GM18870 (cell line): ENCODE results near the gene AUTS2.
"Not testable (repeated sequence)": the region's sequence is repeated elsewhere in the genome, so short reads cannot be mapped to it uniquely, and the experiment has no call there.

Experiments
- ATAC-seq: cut with Tn5 transposase; IDR thresholded peaks from one replicate; pipeline ENCODE4 v1.9.1; 2021; ENCODE audit warnings: moderate library complexity; ENCODE audit not compliant: unreplicated experiment

Gene AUTS2

DNA sequence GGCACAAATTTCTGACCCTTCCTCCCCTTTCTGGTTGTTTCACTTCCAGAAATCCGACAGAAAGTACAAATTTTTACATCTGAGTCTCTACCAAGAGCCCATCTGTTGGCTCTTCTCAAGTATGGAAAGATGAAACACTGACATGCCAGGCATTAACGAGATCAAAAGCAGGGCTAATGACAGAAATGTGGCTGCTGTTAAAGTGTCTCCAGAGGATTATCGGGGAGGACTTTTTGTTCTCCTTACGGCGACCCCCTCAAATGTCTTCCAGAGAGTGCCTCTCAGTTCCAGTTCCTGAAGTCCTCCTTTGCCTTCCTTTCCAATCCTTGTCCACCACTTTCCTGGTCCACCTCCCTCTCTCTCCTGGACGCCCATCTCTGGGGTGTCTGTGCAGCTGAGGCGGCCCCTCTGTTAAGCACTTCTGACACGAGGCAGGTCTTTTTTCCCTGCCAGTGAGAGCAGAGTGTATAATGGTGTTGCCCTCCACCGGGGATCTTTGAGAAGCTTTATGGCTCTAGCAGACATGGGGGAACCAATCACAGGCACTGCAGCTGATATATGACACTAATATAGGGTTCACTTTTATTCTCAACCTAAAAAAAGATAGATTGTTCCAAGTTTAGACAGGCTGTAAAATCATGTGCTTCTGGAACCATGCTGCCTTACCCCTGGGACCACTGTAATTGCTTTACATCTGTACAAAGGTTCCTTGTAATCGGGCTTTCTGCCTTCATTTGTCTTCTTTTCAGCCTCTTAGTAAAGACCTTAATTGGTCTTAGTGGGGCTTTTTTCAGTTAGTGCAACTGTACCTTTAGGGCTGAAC, 757.1 kb downstream of the AUTS2 start:
- no peak for ATAC-seq

DNA sequence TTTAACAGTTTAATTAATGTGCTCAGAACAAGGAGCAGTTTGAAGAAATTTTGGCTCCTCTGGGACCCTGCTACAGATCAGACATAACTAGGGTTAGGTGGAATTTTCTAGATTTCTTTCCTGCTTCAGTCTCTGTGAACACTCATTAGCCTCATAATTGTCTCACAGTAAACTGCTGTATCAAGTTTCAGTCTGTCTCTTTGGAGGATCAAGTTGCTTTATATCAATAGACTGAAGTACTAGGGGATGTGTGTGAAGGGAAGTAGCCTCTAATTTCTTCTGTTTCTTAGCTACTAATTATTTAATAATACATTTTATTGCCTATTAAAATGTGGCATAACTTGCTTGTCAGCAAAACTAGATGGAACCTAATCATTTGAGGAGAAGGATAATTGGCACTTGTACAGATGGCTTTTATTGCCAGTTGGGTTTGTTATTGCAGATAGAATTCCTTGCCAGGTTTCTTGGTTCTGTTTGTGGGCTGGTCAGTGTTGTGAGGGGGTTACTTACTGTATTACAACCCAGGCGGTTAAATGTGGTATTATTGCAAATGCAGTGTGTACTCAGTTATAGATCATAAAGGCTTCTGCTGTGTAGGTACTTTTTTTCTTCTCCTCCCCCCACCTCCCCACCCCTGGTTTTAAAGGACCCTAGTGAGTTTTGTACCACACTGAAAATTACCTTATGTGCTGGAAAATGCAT, 758.0 kb downstream of the AUTS2 start:
- no peak for ATAC-seq

DNA sequence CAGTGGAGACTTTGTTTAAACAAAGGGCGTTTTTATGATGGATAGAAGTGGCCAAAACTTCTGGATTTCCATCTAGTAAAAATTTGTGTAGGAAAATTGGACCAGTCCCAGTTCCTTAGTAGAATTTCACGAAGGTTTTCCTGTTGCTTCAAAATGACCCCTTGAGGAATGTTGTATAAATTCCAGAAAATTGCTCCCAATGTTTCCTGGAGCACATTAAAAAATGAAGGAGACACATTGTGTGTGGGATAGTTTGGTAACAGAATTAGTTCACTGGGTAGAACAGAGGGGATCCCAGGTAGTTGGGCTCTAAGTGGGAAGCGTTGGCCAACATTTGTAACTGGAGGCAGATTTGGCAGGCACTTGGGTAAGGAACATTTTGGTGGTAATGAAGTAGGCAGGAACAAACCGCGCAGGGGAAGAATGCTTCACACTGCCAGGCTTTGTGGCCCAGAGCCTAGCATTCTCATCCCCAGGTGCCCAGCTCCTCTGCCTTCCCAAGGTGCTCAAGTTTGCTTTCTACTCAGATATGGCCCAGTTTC, 758.6 kb downstream of the AUTS2 start:
- ATAC-seq, result no peak

DNA sequence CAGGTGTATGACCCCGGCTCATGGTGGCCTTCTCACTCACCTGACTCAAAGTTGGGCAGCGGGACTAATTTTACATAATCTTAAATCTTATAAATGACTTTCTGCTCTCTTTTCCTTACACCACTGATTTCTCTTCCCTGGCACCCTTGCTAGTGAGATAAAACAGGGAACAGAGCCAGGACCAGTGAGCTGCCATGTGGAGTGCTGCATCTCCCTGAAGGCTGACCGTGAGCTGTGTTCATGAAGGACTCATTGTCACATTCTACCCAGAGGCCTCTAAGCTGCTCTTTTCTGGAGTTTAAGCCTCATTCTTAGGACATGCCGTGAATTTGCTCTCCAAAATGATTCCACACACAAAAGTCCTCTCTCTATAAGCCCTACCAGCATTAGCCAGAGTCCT, 762.3 kb downstream of the AUTS2 start:
- ATAC-seq, result no peak

DNA sequence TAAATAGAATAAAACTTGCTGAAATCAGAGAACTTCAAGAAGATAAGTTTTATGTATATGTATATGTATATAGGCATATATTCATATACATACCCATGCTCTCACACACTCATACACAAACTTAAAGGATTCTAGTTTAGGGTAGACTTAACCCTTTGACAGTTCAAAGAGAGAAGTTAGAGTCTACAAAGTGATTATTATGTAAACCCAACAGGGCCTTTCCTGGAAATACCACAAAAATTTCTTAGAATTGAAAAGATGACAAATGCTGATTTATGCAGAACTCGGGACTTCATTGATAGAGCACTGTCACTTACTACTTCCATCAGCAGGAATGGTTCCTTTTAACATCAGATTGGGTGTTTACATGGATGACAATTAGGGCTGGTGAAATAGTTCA, 763.5 kb downstream of the AUTS2 start:
- ATAC-seq, result no peak

DNA sequence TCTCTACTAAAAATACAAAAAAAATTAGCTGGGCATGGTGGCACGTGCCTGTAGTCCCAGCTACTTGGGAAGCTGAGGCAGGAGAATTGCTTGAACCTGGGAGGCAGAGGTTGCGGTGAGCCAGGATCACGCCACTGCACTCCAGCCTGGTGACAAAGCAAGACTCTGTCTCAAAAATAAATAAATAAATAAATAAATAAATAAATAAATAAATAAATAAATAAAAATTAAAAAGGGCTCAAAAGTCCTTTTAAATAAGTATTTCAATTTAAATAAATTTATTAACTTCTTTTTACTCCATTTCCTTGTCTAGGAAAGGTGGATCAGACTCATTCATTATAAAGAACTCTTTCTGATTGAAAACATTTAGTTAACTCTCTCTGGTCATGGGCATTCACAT, 766.1 kb downstream of the AUTS2 start:
- ATAC-seq, result not testable (repeated sequence)

DNA sequence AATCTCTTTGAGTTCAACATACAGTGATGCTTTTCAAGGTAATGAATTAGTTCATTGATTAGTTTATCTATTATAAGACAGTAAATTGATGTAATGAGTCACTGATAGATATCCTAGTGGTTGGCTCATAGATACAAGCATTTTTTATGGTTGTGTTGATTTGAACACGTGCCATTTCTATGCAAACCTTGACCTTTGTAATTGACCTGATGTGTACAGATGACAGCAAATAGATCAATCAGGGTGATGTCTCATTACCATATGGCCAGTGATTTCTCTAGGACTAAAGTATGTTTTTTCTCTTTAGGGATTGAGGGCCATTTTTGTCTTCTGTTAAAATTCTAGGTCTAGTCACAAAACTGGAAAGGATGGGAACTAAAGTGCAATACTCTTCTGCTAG, 773.4 kb downstream of the AUTS2 start:
- ATAC-seq, result no peak

DNA sequence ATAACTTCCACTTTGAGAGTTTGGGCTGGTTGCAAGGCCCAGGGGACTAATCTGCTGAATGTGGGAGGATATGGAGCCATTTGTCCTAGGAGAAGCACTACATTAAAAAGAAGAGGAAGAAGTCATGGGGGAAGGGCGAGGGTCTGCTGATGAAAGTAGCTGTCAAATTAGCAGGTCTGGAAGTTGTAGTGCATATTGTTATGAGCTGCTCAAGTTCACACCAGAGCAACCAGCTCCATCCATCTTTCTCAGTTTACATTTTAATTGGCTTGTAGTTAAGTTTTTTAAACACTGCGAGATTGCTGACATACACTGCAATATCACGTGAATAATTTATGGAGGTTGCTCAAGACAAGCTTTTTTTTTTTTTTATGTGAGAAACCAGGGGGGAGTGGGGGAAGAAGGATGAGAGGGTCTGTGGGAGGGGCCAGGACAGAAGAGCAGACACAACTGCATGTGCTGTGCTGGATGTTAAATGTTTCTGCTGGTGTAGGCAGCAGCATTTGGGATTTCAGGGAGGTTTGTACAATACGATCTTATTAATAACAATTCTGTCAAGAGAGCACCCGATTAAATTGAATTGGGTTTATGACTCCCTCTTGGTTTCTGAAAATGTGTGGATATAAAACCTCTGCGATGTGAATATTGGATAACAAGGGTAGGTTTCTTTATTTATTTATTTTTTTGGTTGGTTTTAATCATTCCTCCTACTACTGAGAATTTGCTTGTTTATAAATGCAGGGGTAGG, 774.7 kb downstream of the AUTS2 start:
- ATAC-seq, result no peak

DNA sequence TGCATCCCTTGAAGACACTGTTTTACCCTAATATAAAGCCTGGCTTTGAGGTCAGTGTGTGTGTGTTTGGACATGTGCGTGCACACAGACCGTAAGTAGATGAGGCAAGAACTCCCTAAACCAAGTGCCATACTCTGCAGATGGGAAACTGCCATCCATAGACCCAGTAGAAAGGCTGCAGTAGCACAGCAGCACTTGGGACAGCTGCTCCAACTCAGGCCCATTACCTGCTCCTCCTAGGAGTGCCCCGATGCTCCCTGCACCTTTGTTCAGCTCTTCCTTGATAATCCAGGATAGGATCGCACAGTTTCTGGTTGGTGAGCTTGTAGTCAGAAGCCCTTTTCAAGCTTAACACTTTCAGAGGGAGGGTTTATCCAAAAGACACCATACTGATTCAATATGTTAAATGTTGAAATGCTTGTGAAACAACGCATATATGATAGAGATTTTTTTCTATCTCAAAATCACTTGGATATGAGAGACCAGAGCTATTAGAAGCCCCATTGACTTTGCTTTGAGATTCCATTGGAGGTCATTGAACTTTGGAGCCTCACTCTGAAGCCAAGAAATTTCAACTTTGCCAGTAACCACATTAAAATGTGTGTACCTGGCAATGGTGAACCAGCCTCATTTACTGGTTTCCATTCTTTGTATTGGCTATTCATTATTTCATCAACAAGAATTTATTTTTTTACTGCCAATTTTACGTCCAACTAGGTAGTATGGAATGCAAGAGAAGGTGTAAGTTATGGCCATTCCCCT, 776.7 kb downstream of the AUTS2 start:
- no peak for ATAC-seq

DNA sequence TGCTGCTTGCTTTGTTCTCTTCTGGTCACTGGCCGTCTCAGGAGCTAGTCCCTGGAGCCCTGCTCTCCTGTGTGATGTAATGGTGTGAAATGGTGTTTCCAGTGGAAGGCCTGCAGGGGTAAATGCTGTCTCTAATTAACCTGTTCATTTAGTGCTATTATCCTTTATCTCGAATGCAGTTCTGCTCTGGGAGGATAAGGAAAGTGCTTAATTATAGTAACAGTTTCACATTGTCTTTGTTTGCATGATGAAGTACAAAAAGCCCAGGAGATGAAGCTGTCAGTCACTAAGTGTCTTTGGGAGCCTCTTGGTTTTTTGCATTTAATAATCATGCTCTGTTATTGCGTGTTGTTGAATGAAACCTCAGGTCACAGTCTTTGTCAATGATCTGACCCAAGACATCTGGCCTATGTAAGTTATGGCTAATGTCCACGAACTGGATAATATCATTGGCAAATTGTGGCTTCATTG, 778.3 kb downstream of the AUTS2 start:
- ATAC-seq, result no peak

DNA sequence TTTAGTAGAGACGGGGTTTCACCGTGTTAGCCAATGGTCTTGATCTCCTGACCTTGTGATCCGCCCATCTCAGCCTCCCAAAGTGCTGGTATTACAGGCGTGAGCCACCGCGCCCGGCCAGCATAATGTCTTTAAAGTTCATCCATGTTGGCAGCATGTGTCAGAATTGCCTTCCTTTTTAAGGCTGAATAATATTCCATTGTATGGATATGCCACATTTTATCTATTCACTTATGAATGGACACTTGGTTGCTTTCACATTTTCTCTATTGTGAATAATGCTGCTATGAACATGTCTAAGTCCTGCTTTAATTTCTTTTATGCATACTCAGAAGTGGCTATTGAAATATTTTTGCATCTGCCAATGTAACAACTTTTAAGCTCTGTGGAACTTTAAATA, 779.7 kb downstream of the AUTS2 start:
- ATAC-seq, result no peak

DNA sequence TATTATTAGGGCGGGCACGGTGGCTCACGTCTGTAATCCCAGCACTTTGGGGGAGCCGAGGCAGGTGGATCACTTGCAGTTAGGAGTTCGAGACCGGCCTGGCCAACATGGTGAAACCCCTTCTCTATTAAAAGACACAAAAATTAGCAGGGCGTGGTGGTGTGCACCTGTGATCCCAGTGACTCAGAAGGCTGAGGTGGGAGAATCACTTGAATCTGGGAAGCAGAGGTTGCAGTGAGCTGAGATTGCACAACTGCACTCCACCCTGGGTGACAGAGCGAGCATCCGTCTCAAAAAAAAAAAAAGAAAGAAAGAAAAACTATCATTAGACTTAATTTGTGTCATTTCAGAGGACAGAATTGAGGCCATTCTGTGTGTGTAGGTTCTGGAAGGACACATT, 780.9 kb downstream of the AUTS2 start:
- ATAC-seq, result no peak

DNA sequence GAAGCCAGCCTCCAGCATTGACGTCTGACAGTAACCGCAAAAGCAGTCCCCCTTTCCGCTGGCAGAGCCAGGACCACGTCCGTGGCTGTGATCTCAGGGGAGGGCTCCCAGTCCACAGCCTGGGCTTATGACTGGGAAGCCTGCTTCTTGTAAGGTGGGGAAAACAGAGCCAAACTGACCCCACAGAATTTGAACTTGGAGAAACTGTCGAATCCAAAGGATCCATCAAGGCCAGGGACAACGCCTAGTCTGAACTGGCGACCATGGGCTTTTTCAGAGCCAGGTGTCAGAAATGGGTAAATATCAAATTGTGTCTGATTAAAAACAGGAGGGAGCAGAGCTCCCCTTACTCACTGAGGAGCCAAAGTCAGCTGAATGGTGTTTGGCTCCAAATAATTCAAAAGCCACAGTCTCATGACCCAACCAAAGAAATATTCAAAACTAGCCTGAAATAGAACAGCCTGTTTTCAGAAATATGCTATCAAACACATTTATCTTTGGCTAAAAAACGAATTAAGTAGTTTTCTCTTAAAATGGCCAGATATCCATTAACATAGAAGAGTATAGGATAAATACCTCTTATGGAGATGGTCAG, 782.2 kb downstream of the AUTS2 start:
- no peak for ATAC-seq

DNA sequence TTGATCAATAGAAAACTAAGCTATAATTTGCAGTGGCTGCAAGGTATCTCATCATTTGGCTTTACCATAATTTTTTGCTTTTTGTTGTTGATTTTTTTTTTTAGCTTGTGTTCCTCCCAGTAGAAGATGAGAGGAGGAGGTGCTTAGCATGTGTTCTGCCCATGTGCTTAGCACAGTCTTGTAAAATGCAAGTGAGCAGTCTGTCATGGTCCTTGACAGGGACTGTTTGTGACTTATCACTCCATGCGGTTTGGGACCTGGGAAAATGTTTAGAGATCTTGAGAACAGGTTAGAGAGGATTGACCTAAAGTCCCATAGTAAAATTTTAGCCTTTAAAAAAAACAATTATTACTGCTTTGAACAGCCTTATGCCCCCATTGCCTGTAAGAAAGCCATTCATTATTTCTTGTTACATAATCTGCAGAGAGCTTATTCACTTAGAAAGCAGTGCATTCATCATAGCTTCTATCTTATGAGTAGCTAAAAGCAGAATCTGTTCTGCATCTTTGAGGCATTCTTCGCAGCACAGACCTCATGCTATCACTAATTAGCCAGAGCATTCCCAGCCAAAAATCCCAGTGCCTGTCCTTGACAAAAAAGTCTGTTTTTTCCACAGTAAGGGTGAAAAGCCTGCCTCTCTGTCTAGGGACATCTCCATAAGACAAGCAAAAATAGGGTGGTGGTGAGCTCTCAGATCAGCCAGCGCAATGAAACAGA, 784.9 kb downstream of the AUTS2 start:
- no peak for ATAC-seq

DNA sequence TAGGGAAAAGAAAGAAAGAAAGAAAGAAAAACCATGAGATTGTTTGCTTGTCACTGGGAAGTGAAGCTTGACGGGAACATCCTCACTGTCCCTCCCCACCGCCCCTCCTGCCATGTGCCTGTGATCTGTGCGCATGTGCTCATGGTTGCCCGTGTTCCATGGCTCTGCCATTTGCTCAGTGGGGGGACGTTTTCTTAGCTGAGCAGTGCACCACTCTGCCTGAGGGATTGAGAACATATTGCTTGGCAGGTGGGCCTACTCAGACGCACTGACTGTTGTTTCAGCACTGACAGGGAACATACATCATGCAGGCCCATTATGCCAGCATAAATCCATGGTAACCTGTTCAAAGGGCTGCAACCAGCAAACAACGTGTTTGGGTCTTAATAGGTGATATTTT, 785.7 kb downstream of the AUTS2 start:
- no peak for ATAC-seq

DNA sequence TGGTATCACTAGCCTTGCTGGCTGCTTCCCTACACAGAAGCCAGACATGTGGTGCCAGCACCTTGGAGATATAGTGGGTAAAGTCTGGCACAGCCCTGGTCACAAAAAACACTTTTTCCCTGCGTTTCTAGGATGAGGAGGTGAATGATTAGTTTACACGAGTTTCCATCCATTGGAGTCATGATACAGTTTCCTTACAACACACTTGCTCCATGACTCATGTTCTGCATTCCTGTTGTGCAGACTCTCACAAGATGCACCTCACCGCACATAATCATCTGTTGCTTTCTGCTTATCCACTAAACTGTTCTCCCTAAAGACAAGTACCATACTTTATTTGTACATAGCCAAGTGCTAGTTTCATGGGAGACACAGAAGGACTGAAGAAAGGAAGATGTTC, 786.6 kb downstream of the AUTS2 start:
- no peak for ATAC-seq

DNA sequence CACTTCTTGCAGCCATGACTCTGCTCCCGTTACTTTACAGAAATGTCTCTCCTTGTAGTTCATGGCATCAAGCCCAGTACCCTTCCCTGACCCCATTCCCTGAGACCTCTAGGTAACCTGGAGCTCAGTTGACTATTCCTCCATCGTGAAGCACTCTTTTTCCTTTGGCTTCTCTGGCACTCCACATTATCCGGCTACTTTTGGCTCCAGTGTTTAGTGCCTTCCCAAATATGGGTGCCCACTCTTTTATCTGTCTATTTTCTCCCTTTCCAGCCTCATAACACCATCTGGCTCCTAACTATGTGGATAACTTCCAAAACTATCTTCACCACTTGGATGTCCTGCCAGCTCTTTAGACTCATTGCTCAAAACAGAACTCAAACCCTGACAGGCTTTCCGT, 788.9 kb downstream of the AUTS2 start:
- ATAC-seq, result no peak

DNA sequence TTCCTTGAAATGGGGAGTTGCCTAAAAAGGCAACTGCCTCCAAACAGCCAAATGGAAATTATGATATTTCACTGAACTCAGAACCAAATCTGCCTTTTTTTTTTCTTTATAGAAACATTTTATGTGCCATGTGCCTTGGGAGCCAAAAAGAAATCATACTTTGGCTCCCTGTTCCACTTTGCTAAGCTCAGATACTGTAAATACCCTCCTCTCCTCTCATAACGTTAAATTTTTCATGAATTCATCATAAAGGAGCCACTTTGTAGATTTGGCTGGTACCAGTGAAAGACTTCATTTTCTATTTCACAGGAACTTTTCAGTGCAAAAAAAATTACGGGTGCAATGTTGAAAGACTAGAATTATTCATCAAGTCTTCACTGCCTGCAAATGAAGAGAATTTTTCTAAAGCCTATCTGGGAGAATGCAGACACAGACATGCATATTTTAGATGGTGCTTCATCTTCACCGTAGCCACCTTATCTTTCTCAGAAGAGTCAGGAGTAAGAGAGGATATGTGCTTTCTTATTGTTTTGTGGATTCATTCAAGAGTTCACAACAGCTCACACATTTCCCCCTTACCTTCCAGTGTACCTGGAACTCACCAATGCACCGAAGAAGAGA, 791.4 kb downstream of the AUTS2 start:
- ATAC-seq, result no peak

DNA sequence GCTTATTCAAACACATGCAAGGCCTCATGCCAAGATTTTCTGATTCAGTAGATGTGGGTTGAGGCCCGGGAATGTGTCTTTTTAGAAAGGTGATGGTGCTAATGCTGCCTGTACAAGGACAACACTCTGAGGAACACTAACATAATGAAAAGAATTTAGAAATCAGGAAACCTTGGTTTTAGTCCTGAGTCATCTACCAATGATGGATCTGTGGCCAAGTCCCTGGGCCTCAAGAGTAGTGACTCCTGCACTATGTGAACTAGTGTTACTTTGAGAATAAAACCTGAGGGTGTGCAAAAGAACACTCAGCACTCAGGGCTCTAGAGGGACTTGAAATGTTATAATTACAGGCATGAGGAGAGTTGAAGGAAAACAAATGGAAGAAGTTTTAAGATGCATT, 792.0 kb downstream of the AUTS2 start:
- ATAC-seq, result no peak
